GM12892 (cell line): ENCODE measurements around the gene SUPT3H.

Source experiments
- POLR2A ChIP-seq: IDR thresholded peaks from 2 replicates; pipeline ENCODE4 v1.6.1; 2011; ENCODE audit warnings: low read depth, low read length, control low read depth
- POLR2AphosphoS5 ChIP-seq: IDR thresholded peaks from 2 replicates; pipeline ENCODE4 v1.6.1; 2011; ENCODE audit warnings: low read depth, low read length, control low read depth
- TAF1 ChIP-seq: IDR thresholded peaks from 2 replicates; pipeline ENCODE4 v1.6.1; 2011; ENCODE audit warnings: low read depth, mild to moderate bottlenecking, control low read depth, low read length, borderline replicate concordance

GRCh38 chr6:45049188-45049843 lies 328.4 kb downstream of the SUPT3H start:
- TF ChIP-seq TAF1 (no peak), POLR2AphosphoS5 (no peak), POLR2A (no peak)
